Activated T-helper 2 cell treated with anti-CD3 and anti-CD28 coated beads, Interferon-gamma antibody, Interleukin-2, Interleukin-4, amounts not matched to agents 10 μg/mL and 5 μg/mL and 100 μg/mL, durations not matched to agents 14 hours and 24 hours and 36 hours (primary cell): ENCODE data around the gene PYHIN1. TPM values are rescaled to one million over a fixed set of nuclear protein-coding genes. Genes with fewer than 3 reads are reported as not detected.

Experiments used
- DNase-seq: peaks from one replicate; pipeline ENCODE4 v3.0.0; 2021; ENCODE audit warnings: low spot score
- H3K27ac Mint-ChIP-seq: one replicate; pipeline ENCODE4 v1.8.0; 2021; ENCODE audit warnings: mixed read lengths
- H3K27me3 Mint-ChIP-seq: one replicate; pipeline ENCODE4 v1.8.0; 2021; ENCODE audit warnings: low read depth, mixed read lengths
- H3K36me3 Mint-ChIP-seq: one replicate; pipeline ENCODE4 v1.8.0; 2021; ENCODE audit warnings: low read depth, mixed read lengths
- H3K4me1 Mint-ChIP-seq: one replicate; pipeline ENCODE4 v1.8.0; 2021; ENCODE audit warnings: low read depth, mixed read lengths
- H3K4me3 Mint-ChIP-seq: one replicate; pipeline ENCODE4 v1.8.0; 2021; ENCODE audit warnings: low read depth, mild to moderate bottlenecking, moderate library complexity, mixed read lengths
- H3K9me3 Mint-ChIP-seq: one replicate; pipeline ENCODE4 v1.8.0; 2021; ENCODE audit warnings: mixed read lengths
- intact Hi-C: fragments of 100-400 bp; cut with micrococcal nuclease; formaldehyde crosslinking; loops from one replicate; pipeline ENCODE4 v1.15.1; 2023
- total RNA-seq: library from RNA; stranded (reverse); gene quantifications from 2 replicates; pipeline ENCODE4 v1.2.3, GENCODE V29; 2022

Gene PYHIN1
- 7.4 and 10.0 TPM in 2 replicates for total RNA-seq

DNA sequence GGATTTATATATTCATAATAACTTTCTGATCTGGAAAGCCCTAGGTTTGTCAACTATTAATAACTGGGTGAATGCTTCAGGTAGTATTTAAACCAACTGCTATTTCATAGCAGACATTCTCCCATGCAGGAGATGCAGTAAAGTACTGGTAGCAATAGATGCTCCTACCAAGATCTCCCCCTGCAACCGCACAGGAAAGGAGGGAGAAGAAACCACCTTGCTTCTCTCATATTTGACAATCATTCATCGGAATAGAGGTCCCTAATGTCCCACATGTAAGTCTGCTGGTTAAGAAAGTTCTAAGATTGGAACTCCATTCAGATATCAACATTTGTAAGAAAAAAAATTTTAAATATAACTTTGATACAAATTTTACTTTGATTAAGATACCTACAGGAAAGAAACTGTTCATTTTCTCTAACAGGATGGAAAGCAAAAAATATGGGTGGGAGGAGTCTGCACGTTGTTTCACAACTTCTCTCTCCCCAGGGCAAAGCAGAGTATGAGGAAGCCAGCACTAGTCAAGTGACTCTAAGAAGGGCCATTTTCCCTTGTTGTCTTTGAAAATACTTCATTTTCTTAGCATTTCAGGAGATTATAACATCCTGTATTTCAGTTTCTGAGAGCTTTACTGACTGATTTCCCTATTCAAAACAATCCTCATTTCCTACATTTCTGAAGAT, at the start of gene PYHIN1:
PYHIN1 (plus strand) TSS at position 498 of the 683 bp plus-strand sequence. CDS start 5,359 bp downstream, outside the sequence.
- H3K27ac Mint-ChIP-seq = peak within 1 kb of the TSS; percentile 91
- H3K4me3 Mint-ChIP-seq = peak within 1 kb of the TSS; percentile 91
- H3K4me1 Mint-ChIP-seq = peaks cover 35% of the 10 kb centered on the region
- intact Hi-C loops = loop anchor here (2.0 kb wide), 3 partner anchors 78 to 146 kb away; partner anchors contain the start of genes AIM2 and IFI16
- peak; percentile 20 for DNase-seq
- no peaks in the 10 kb centered on the region for H3K27me3 Mint-ChIP-seq
- H3K36me3 Mint-ChIP-seq = peaks cover 26% of the 10 kb centered on the region
- H3K9me3 Mint-ChIP-seq = peaks cover 20% of the 10 kb centered on the region

DNA sequence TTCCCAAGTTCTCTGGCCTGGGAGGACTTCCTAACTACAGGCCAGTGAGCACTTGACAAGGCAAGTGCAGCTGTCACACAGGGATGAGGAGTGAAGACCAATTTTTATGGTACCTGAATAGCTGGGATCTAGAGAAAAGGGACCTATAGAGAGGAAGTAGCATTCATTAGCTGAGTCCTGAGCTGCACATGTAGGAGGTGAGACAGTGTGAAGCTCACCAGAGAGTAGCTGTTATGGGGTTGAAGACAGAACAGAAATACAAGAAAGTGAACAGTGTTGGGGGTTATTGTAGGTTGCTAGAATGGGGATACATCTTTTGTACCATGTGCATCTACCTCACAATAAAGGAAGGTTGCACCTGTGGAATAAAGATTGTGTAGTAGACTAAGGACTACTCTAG, 37.7 kb upstream of the PYHIN1 start:
- Mint-ChIP-seq H3K4me1 (no peaks in the 10 kb centered on the region), H3K9me3 (no peaks in the 10 kb centered on the region), H3K4me3 (no peak overlapping the region), H3K27ac (no peak overlapping the region), H3K27me3 (peaks cover 10% of the 10 kb centered on the region), H3K36me3 (no peaks in the 10 kb centered on the region)
- no peak for DNase-seq
- intact Hi-C loops = no loop called here

DNA sequence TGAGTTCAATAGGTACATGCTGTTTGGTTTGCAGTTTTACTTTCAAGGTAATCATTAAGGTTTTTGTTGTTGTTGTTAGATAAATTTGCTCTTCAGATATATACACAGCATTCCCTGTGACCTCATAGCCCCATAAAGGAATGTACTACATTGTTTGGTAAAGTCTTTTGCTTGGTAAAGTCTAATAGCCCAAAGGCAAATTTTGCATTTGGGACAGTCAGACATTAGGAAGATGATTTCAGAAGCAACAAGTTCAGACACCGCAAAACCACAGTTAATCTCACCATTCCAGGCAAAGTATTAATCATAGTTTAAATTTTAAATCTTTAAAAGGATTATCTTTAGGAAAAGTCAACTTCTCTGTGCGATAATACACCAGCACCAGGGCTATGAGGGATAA, 32.6 kb upstream of the PYHIN1 start:
- intact Hi-C loops = no loop called here
- Mint-ChIP-seq H3K27me3 (peaks cover 15% of the 10 kb centered on the region), H3K9me3 (peaks cover 9% of the 10 kb centered on the region), H3K4me3 (no peak overlapping the region), H3K36me3 (no peaks in the 10 kb centered on the region), H3K27ac (no peak overlapping the region), H3K4me1 (peaks cover 3% of the 10 kb centered on the region)
- no peak for DNase-seq

DNA sequence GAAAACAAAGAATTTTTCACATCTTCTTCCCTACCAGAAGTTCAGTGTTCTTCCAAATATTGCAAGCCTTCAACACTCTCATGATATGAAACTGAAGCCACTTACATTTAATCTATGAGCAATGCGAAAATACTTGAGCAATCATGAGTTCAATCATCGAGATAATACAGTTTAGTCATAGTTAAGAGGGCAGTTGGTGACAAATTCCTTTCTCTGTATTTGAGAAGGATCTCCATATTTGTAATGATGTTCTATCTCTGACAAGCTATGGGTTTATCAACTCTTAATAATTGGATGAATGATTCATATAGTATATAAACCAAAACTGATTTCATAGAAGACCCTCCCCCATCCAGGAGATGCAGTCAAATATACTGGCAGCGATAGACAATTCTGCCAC, 29.7 kb upstream of the PYHIN1 start:
- no peak for DNase-seq
- no peaks in the 10 kb centered on the region for H3K36me3 Mint-ChIP-seq

DNA sequence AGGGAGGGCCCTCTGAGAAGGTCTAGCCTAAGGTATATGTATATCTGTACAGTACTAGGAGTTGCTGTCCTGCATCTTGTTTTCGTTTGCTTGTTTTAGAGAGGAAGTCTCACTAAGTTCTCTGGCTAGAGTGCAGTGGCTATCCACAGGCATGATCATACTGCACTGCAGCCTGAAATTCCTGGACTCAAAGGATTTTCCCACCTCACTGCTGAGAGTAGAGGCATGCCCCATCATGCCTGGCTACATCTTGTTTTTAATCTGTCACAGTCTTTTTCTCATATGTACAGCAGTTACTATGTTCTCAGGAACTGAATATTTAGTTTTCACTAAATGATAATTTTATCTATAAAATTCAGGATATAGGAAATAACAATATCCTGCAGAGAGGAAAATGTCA, 15.3 kb upstream of the PYHIN1 start:
- Mint-ChIP-seq H3K36me3 (peaks cover 11% of the 10 kb centered on the region), H3K9me3 (peaks cover 48% of the 10 kb centered on the region), H3K4me3 (no peak overlapping the region), H3K4me1 (no peaks in the 10 kb centered on the region), H3K27ac (no peak overlapping the region), H3K27me3 (peaks cover 16% of the 10 kb centered on the region)
- DNase-seq = no peak
- intact Hi-C loops = no loop called here

More for the DNA sequence above, 29.7 kb upstream of the PYHIN1 start:
- intact Hi-C loops = loop anchor here (2.0 kb wide), 1 partner anchor 31 kb away; no protein-coding TSS in a partner anchor
- Mint-ChIP-seq H3K9me3 (peaks cover 9% of the 10 kb centered on the region), H3K4me3 (no peak overlapping the region), H3K4me1 (peaks cover 3% of the 10 kb centered on the region), H3K27me3 (peaks cover 17% of the 10 kb centered on the region), H3K27ac (no peak overlapping the region)

DNA sequence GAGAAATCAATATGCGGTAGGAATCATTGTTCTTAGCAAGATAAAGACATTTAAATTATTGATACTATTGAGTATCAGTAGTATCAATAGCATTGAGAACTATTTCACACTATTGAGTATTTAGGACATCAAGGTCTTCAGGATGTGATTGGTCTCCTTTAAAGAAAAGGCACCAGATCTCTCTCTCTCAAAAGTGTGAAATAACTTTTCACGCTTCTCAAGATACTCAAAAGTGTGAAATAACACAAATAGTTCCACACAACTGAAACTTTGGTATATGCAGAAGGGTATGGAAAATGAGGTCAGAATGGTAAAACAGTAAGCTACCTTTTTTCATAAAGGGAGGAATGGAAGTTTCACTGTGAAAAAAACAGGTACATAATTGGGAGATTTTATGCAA, 6.7 kb upstream of the PYHIN1 start:
- Mint-ChIP-seq H3K9me3 (peaks cover 33% of the 10 kb centered on the region), H3K27me3 (no peaks in the 10 kb centered on the region), H3K4me3 (no peak overlapping the region), H3K4me1 (peaks cover 14% of the 10 kb centered on the region), H3K27ac (peak overlapping the region; percentile 54), H3K36me3 (peaks cover 12% of the 10 kb centered on the region)
- intact Hi-C loops = no loop called here
- DNase-seq = no peak

DNA sequence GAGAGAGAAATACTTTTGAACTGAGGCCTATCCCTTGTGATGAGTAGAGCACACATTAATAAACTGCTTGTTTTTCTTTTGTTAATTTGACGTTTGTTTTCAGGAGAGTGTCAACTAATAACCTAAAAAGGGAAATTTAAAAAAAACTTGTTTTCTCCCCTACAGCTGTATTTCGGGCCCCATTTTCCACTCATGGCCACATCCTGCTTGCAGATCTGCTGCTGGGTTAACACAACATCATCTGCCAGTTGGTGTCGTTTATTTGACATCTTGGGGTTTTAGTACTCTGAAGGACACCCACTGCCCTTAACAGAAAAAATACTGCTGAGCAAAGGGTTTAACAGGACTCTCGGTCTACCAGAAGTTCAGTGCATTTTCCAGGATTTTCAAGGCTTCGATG, 848 bp upstream of the PYHIN1 start:
- Mint-ChIP-seq H3K36me3 (peaks cover 21% of the 10 kb centered on the region), H3K4me1 (peaks cover 35% of the 10 kb centered on the region), H3K27ac (peak overlapping the region; percentile 76), H3K4me3 (no peak overlapping the region), H3K27me3 (no peaks in the 10 kb centered on the region), H3K9me3 (peaks cover 20% of the 10 kb centered on the region)
- peak; percentile 24 for DNase-seq
- intact Hi-C loops = loop anchor here (2.0 kb wide), 3 partner anchors 78 to 146 kb away; partner anchors contain the start of genes AIM2 and IFI16

DNA sequence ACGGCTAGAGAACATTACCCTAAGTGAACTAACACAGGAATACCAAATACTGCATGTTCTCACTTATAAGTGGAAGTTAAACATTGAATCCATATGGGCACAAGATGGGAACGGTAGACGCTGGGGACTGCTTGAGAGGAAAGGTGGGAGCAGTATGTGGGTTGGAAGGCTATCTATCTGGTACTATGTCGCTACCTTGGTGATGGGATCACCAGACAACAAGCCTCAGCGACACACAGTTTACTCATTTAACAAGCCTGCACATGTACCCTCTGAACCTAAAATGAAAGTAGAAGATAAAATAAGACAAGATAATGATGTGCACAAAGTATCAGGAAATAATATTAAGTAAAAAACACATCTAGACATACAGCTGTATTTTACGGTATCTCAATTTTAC, 819 bp downstream of the PYHIN1 start:
- Mint-ChIP-seq H3K4me1 (peaks cover 35% of the 10 kb centered on the region), H3K27me3 (no peaks in the 10 kb centered on the region), H3K4me3 (peak overlapping the region; percentile 91), H3K9me3 (peaks cover 15% of the 10 kb centered on the region), H3K27ac (peak overlapping the region; percentile 91), H3K36me3 (peaks cover 34% of the 10 kb centered on the region)
- no peak for DNase-seq
- intact Hi-C loops = loop anchor here (2.0 kb wide), 1 partner anchor 31 kb away; no protein-coding TSS in a partner anchor

DNA sequence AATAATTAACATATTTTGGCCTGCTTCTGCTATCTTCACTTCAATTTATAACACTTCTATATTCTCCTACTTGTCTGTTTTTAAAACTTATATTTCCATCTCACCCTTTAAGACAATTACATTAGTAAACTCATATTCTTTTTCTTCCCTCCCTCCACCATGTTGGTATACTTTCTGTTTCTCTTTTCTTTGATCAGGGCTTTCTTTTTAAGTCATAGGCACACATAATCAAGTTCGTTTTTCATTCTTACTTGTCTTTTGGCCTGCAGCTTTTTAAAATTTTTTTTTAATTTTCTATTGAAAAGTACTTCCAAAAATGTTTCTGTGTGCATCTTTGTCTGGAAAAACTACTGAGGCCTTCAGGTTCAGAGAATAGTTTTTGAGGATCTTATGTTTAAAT, 2.3 kb downstream of the PYHIN1 start:
- Mint-ChIP-seq H3K4me1 (peaks cover 35% of the 10 kb centered on the region), H3K27ac (peak overlapping the region; percentile 73), H3K36me3 (peaks cover 41% of the 10 kb centered on the region), H3K27me3 (no peaks in the 10 kb centered on the region), H3K9me3 (peaks cover 11% of the 10 kb centered on the region), H3K4me3 (peak overlapping the region; percentile 78)
- intact Hi-C loops = loop anchor here (1.0 to 2.0 kb wide), 3 partner anchors 9 to 36 kb away; no protein-coding TSS in a partner anchor
- DNase-seq = no peak

DNA sequence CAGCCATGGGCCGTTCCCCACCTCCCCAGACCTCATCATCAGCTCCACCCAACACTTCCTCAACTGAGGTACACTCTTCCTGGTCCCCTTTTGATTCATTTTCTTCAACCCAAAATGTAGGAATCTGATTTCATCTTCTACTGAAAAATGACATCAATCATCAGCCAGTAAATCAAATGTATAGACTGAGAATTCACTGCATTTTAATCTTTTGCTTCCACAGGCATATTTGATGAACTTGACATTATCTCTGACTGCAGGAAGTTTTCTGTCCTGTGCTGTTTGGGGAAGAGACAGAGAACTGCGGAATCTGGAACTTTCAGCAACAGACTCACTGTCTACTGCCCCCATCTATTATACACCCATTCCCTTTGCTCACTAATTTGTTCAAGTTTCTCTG, 7.8 kb downstream of the PYHIN1 start:
- H3K27me3 Mint-ChIP-seq = no peaks in the 10 kb centered on the region
- no peak overlapping the region for H3K4me3 Mint-ChIP-seq
- peaks cover 19% of the 10 kb centered on the region for H3K4me1 Mint-ChIP-seq
- DNase-seq = no peak
- peaks cover 66% of the 10 kb centered on the region for H3K36me3 Mint-ChIP-seq
- no peak overlapping the region for H3K27ac Mint-ChIP-seq
- H3K9me3 Mint-ChIP-seq = no peaks in the 10 kb centered on the region
- intact Hi-C loops = no loop called here

DNA sequence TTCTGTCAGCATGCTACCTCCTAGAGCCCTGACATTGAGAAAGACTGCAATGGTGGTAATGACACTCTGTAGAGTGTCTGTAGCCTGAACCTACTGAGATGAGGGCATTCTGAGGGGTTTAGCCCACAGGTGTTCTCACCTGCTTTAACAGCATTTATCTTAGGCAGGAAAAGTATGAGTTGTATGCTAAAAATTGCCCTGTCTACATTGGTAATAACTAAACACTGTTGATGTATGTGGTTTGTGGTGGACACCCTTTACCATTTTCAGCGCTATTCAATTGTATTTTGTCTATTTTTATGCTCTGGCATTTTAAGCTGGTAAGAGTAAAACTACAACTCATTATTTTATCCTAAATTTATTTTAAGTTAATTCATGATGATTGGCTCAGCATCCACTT, 10.0 kb downstream of the PYHIN1 start:
- Mint-ChIP-seq H3K9me3 (no peaks in the 10 kb centered on the region), H3K4me3 (no peak overlapping the region), H3K36me3 (peaks cover 68% of the 10 kb centered on the region), H3K27me3 (no peaks in the 10 kb centered on the region), H3K4me1 (peaks cover 10% of the 10 kb centered on the region), H3K27ac (no peak overlapping the region)
- no peak for DNase-seq
- intact Hi-C loops = no loop called here

DNA sequence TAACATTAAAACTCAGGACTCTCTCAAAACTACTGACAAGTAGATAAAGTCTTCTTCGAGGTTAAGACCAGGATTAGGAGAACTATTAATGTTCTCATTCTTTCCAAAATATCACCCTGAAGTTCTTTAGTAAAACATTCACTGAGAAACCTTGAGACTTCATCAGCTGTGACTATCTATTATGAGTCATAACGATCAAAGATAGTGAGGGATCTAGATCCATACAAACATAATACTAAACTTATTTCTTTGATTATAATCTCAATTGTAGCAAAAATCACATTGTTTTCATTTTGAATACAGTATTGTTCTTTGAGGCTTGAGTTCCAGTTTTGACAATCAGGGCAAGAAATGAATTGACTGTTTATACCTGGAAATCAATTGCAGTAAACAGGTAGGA, 11.1 kb downstream of the PYHIN1 start:
- no peak for DNase-seq
- no peak overlapping the region for H3K4me3 Mint-ChIP-seq
- H3K36me3 Mint-ChIP-seq = peaks cover 68% of the 10 kb centered on the region
- no peaks in the 10 kb centered on the region for H3K9me3 Mint-ChIP-seq
- no peaks in the 10 kb centered on the region for H3K27me3 Mint-ChIP-seq
- intact Hi-C loops = loop anchor here (1.0 to 2.0 kb wide), 3 partner anchors 9 to 66 kb away; partner anchors contain the start of gene IFI16
- peaks cover 13% of the 10 kb centered on the region for H3K4me1 Mint-ChIP-seq
- no peak overlapping the region for H3K27ac Mint-ChIP-seq

DNA sequence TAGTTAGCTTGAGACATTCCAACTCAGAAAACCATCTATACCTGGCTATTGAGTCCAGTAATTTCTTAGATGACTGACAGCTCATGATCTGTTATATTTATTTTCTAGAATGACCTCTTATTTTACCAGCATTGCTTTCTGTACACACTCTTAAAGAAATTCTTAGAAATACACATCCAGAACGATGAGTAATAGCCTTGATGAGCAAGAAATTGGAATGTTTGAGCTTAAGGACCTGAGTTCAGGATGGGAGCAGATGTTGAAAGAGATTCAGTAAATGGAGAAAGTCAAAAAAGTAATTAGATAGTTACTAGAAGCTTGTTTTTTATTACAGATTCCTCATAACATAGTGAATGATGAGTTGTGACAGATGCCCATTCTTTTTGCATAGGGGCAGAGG, 11.7 kb downstream of the PYHIN1 start:
- intact Hi-C loops = loop anchor here (2.0 kb wide), 2 partner anchors 26 to 66 kb away; partner anchors contain the start of gene IFI16

More for the DNA sequence above, 11.7 kb downstream of the PYHIN1 start:
- Mint-ChIP-seq H3K4me3 (no peak overlapping the region), H3K9me3 (no peaks in the 10 kb centered on the region), H3K36me3 (peaks cover 71% of the 10 kb centered on the region), H3K4me1 (peaks cover 13% of the 10 kb centered on the region), H3K27me3 (no peaks in the 10 kb centered on the region), H3K27ac (no peak overlapping the region)
- no peak for DNase-seq
